GM21423 (cell line): ENCODE data around the gene AOC2.
"Not testable (repeated sequence)": the region's sequence is repeated elsewhere in the genome, so short reads cannot be mapped to it uniquely, and the experiment has no call there.

Experiments
- ATAC-seq: cut with Tn5 transposase; IDR thresholded peaks from one replicate; pipeline ENCODE4 v1.9.1; 2021; ENCODE audit warnings: mild to moderate bottlenecking, moderate library complexity; ENCODE audit not compliant: unreplicated experiment

AOC2 gene

DNA sequence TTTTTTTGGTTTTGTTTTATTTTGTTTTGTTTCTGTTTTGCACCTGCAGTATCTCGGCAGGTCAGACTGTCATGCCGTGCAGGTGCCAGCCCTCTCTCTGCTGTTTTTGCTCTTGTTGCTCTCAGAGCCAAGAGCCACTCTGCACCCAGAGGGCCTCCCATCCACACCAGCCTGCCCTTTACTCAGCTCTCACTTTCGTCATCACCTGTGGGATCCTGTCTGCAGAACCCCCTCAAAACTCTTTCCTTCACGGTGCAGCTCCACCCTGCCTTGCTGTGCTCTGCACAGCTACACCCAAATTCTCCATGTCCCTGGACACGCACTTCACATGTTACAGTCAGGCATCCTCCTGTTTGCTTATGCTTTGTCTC lies 9.2 kb downstream of the AOC2 start:
- no peak for ATAC-seq

DNA sequence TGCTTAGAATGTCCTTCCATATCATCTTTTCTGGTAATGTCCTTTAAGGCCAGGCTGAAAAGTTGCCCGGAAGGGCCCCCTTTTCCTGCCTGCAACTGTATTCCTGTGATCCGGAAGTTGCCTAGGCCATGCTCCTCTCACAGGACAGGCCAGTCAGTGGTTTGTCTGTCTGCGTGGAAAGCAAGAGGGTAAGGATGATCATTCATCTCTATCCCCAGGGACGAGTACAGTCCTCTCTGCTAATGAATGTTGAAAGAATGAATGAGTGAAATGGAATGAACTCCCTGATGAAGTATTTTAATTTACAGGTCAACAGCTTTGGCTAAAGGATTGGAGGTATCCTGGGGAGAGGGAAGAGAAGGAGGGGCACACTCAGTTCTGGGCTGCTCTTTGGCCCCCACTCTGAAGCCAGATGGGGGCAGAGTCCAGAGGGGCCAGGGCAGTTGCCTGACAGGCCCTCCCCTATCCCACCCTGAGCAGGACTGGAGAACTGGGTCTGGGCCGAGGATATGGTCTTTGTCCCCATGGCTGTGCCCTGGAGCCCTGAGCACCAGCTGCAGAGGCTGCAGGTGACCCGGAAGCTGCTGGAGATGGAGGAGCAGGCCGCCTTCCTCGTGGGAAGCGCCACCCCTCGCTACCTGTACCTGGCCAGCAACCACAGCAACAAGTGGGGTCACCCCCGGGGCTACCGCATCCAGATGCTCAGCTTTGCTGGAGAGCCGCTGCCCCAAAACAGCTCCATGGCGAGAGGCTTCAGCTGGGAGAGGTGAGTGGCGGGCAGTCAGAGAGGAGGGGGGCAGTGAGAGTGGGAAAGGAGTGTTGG lies 9.8 kb downstream of the AOC2 start:
- no peak for ATAC-seq

DNA sequence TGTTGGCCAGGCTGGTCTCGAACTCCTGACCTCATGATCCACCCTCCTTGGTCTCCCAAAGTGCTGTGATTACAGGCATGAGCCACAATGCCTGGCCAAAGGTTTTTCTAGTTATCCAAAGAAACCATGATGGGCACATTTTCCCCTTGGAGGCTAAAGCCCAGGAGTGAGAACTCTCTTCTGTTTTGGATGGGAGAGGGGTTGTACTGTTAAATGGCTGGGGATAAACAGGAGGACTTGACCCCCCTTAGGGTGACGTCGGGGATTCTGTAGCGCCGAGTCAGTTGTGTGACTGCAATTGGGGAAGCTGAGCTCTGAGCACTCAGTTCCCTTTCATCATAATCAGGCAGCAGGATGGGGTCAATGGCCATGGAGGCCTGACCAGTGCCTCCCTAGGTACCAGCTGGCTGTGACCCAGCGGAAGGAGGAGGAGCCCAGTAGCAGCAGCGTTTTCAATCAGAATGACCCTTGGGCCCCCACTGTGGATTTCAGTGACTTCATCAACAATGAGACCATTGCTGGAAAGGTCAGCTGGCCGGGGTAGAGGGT lies 10.7 kb downstream of the AOC2 start:
- ATAC-seq: no peak

DNA sequence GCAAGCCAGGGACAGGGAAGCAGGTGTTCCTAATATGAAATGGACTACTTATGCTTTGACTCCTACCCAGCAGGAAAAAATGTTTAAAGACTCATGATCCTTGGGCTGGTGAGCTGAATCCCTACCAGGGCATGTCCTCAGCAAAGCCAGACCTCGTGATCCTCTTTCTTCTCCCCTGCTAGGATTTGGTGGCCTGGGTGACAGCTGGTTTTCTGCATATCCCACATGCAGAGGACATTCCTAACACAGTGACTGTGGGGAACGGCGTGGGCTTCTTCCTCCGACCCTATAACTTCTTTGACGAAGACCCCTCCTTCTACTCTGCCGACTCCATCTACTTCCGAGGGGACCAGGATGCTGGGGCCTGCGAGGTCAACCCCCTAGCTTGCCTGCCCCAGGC lies 11.7 kb downstream of the AOC2 start:
- not testable (repeated sequence) for ATAC-seq

DNA sequence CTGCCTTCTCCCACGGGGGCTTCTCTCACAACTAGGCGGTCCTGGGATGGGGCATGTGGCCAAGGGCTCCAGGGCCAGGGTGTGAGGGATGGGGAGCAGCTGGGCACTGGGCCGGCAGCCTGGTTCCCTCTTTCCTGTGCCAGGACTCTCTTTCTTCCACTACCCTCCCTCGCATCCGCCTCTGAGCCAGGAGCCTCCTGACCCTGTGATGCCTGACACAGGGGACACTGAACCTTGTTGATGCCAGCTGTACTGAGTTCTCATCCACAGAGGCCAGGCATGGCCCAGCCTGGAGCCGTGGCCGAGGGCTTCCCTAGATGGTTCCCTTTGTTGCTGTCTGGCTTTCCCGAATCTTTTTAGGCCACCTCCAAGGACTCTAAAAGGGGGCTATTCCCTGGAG lies 12.1 kb downstream of the AOC2 start:
- not testable (repeated sequence) for ATAC-seq

DNA sequence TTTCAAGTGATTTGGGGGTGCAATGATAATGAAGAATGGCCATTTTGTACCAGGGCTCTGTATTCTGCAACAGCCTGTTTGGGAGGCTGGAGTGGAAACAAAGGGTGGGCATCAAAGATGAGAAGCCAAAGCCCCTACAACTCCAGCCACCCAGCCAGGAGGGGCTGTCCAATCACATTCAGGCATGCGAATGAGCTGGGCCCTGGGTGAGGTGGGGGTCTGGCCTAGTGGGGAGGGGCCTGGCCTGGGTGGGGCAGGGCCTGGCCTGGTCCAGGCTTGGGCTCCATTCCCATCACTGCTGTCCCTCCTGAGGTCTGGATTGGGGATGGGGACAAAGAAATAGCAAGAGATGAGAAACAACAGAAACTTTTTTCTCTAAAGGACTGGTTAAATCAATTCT lies 13.0 kb downstream of the AOC2 start:
- no peak for ATAC-seq

DNA sequence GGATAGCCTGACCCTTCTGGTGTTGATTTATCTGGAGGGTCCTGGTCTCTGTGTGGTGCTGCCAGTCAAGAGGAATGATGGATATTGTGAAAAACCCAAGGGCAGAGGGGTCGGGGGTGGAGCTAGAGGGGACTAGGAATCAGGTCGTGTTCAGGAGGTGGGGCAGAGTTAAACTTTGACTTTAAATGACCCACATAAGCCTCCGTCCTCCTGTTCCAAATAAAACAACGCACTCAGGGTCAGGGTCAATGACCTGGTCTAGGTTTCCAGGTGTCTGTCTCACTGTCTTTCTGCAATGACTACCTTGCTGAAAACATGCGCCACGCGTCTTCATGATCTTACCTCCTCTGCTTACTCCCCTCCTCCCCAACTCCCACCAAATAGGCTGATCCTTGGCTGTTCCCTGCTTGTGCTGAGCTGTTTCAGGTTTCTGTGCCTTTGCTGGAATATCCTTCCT lies 21.3 kb downstream of the AOC2 start:
- ATAC-seq: no peak

DNA sequence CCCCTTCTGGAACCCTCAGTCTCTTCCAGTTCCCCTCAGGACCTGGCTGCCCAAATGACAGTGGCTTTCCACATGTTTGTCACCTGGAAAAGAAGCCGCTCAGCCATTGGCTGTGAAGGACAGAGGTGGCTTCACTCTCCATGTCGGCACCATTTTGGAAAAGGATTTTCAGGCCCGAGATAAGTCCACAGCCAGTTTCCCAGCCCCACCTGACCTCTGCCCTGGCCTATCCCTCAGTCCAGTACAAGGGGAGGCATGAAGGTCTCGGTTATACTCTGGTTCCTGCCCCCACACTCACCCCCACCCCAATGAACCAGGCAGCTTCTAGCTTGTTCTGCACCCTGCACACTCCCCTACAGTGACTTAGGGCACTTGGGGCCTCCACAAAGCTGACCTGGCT lies 21.8 kb downstream of the AOC2 start:
- ATAC-seq: no peak

DNA sequence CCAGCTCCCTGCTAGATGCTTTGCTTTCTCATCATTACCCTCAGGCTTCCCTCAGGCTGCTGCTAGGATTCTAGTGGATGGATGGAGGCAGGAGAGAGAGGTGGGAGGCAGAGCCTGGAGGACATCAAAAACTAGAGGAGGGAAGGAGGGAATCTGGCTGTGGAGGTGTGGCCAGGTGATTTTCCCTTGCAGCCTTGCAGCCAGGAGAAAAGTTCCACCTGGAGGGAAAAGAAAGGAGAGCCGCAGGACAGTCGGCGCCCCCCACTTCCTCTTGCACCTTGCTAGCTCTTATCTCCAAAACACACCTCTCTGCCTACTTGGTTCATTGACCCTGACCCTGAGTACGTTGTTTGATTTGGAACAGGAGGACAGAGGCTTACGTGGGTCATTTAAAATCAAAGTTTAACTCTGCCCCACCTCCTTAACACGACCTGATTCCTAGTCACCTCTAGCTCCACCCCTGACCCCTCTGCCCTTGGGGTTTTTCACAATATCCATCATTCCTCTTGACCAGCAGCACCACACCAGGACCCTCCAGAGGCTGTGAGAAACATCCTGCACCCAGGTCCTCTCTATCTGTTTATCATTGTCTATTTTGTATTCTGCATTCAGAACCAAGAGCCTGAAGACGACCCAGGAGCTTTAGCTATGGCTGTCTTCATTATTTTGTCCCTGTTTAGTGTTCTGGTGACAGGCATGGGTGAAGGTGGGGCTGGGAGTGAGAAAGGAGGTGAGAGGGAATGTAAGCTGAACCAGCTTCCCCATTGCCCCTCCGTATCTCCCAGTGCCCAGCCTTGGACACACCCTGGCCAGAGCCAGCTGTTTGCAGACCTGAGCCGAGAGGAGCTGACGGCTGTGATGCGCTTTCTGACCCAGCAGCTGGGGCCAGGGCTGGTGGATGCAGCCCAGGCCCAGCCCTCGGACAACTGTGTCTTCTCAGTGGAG lies 22.5 kb downstream of the AOC2 start:
- ATAC-seq: no peak

DNA sequence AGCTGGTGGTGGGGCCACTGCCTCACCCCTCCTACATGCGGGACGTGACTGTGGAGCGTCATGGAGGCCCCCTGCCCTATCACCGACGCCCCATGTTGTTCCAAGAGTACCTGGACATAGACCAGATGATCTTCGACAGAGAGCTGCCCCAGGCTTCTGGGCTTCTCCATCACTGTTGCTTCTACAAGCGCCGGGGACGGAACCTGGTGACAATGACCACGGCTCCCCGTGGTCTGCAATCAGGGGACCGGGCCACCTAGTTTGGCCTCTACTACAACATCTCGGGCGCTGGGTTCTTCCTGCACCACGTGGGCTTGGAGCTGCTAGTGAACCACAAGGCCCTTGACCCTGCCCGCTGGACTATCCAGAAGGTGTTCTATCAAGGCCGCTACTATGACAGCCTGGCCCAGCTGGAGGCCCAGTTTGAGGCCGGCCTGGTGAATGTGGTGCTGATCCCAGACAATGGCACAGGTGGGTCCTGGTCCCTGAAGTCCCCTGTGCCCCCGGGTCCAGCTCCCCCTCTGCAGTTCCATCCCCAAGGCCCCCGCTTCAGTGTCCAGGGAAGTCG lies 23.4 kb downstream of the AOC2 start:
- not testable (repeated sequence) for ATAC-seq

DNA sequence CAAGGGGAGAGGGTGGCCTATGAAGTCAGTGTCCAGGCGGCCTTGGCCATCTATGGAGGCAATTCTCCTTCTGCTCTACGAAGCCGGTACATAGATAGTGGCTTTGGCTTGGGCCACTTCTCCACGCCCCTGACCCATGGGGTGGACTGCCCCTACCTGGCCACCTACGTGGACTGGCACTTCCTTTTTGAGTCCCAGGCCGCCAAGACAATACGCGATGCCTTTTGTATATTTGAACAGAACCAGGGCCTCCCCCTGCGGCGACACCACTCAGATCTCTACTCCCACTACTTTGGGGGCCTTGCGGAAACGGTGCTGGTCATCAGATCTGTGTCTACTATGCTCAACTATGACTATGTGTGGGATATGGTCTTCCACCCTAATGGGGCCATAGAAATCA lies 24.0 kb downstream of the AOC2 start:
- no peak for ATAC-seq

DNA sequence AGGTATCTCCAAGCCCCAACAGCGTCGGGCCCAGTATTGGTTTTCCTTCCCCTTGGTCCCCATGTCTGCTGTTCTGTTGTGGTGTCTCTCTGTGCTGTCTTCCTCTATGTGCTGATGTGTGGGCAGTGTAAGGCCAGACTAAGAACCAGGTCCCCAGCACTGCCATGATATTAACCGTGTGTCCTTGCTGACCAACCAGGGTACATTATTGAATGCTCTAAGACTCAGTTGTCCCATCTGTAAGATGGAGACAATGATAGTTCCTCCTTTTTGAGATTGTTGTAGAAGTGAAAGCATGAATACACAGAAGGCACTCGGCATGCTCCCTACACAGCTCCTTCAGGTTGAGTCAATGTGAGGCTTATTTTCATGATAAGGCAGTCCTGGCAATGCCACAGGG lies 27.3 kb downstream of the AOC2 start:
- no peak for ATAC-seq

DNA sequence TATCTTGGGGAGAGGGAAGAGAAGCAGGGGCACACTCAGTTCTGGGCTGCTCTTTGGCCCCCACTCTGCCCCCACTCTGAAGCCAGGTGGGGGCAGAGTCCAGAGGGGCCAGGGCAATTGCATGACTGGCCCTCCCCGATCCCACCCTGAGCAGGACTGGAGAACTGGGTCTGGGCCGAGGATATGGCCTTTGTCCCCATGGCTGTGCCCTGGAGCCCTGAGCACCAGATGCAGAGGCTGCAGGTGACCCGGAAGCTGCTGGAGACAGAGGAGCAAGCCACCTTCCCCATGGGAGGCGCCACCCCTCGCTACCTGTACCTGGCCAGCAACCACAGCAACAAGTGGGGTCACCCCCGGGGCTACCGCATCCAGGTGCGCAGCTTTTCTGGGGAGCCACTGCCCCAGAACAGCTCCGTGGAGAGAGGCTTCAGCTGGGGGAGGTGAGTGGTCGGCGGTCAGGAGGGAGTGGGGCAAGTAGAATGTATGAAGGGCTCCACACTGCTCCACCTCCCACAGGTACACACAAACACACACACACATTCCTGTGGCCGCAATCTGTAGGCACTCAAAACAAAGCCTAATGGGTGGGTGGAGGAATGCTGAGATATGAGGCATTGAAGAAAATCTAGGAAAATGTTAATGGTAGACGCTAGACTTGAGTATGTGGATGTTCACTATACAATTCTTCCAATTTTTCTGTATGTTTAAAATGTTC lies 28.0 kb downstream of the AOC2 start:
- ATAC-seq: no peak

DNA sequence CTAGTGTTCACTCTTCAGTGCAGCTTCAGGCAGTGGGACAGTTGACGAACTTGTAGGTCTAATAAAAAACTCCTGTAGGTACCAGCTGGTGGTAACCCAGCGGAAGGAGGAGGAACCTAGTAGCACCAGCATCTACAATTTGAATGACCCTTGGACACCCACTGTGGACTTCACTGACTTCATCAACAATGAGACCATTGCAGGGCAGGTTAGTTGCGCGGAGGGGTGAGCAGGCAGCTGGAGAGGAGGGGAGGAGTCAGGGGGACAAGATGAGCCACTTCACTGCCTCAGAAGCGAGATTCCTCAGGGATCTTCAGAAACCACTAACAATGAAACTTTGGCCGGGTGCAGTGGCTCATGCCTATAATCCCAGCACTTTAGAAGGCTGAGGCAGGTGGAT lies 28.9 kb downstream of the AOC2 start:
- ATAC-seq: no peak

DNA sequence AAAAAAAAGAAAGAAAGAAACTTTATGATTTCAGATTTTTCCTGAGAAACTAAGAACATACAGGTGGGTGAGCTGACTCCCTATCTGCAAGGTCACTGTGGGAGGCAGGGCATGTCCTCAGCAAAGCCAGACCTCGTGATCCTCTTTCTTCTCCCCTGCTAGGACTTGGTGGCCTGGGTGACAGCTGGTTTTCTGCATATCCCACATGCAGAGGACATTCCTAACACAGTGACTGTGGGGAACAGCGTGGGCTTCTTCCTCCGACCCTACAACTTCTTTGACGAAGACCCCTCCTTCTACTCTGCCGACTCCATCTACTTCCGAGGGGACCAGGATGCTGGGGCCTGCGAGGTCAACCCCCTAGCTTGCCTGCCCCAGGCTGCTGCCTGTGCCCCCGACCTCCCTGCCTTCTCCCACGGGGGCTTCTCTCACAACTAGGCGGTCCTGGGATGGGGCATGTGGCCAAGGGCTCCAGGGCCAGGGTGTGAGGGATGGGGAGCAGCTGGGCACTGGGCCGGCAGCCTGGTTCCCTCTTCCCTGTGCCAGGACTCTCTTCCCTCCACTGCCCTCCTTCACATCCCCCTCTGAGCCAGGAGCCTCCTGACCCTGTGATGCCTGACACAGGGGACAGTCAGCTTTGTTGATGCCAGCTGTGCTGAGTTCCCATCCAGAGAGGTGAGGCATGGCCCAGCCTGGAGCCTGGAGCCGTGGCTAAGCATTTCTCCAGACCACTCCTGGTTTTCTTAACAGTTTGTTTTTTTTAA lies 29.7 kb downstream of the AOC2 start:
- not testable (repeated sequence) for ATAC-seq

DNA sequence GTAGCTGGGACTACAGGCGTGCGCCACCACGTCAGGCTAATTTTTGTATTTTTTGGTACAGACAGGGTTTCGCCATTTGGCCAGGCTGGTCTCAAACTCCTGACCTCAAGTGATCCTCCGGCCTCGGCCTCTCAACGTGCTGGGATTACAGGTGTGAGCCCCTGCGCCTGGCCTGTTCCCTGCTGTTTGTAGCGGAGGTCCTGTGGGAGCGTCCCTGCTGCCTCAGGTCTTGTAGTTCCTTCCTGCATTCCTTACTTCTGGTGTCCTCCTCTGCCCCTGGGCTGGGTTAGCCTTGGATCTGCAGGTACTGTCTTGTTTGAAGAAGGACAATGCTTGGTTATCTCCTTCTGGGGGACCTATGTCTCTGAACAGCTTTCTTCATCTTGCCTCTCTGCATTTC lies 32.7 kb downstream of the AOC2 start:
- no peak for ATAC-seq

DNA sequence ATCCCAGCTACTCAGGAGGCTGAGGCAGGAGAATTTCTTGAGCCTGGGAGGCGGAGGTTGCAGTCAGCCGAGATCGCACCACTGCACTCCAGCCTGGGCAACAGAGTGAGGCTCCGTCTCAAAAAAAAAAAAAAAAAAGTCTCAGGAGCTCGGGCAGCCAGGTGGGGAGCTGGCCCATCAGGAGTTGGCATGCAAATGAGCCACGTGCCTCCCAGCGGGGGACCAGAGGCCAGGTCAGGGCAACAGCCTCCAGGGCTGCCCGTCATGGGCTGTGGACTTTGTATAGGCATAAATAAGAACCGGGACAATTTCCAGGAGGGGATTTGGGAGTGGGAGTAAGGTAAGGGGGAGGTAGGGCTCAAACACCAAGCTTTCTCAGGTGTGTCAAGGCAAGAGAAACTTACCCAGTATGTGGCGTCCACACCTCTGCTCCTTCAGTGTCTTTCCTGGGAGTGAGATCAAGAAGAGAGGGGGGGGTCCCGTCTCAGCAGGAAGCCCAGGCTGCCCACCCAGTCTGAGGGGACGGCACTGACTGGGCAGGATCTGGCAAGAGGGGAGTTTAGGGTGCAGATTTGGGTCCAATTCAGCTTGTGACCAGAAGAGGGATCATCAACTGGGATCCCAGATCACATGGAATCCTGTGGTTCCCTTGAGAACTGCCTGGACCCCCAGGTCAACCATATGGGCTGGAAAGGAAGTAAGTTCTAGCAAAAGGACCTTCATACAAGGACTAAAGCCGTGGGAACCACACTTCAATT lies 33.9 kb downstream of the AOC2 start:
- no peak for ATAC-seq

DNA sequence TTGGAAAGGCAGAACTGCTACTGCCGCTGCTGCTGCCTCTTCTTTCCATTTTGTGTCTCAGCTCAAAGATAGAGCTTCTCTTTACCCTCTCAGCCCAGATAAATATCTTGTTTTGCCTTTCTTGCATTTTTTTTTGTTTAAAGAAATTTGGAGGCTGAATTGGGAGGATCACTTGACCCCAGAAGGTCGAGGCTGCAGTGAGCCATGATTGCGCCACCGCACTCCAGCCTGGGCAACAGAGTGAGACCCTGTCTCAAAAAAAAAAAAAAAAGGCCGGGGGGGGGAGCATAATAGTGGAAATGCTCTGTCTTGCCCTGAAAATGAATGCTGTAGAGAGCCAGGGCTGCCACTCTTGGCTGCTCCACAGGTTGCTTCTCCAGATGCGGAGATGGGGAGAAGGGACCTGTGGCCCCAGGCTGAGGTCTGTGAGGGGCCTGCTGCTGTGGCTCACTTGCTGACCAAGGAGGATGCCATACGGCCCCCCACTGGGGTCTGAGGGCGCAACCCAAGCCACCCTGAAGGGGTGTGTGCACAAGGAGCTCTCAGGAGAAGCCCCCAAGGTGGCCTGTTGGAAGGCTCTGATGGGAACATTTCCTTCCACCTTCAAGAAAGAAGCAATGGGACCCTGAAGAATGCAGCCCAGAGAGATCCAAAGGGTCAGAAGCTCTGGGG lies 34.7 kb downstream of the AOC2 start:
- ATAC-seq: no peak

DNA sequence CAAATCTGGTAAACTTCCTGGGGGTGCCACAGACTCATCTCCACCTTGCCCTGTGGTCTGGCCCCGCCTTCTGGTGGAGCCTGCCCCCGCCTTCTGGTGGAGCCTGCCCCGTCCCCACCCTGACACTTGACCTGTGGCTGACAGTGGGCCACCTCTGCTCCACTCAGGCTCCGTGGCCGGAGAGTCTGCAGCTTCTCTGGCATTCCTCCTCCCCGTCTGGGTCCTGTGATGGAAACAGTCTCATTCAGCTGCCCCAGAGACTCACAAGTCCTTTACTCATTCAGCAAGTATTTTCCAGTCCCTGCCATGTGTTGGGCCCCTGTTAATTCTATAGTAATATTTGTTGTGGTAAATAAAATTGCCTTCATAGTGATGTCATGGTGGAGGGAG lies 35.2 kb downstream of the AOC2 start:
- no peak for ATAC-seq
